OCI-LY7 (cell line): Measurements from ENCODE around the gene MYO1F. TPM values are rescaled to one million over a fixed set of nuclear protein-coding genes. Genes with fewer than 3 reads are reported as not detected.

Source experiments
- BruUV-seq: library from RNA; stranded (reverse); fragments of 400-500 nt; replicated peaks from 2 replicates; lab custom pipeline; 2021; lab: Mats Ljungman, UMichigan
- CTCF ChIA-PET: fragments of 300-600 bp; sonication (Branson Sonifier 250); formaldehyde crosslinking; loops from one replicate; lab custom pipeline; 2022; ENCODE audit warnings: antibody characterized with exemption; ENCODE audit not compliant: unreplicated experiment; lab: Charles Lee
- POLR2A ChIA-PET: fragments of 300-600 bp; sonication (Branson Sonifier 250); formaldehyde crosslinking; loops from one replicate; lab custom pipeline; 2022; ENCODE audit warnings: antibody characterized with exemption; lab: Charles Lee
- DNase-seq: peaks from one replicate; pipeline ENCODE4 v3.0.0-alpha.2; 2015; ENCODE audit warnings: low spot score
- H2AFZ ChIP-seq: fragments of 200-600 bp; sonication (generic), shearing (Covaris generic); 2 replicates; pipeline ENCODE4 v1.6.1; 2014; ENCODE audit warnings: mild to moderate bottlenecking, antibody characterized with exemption, low read length, moderate library complexity
- H3K27ac ChIP-seq: fragments of 200-600 bp; sonication (generic); 2 replicates; pipeline ENCODE4 v1.5.1; 2014; ENCODE audit warnings: mixed run types, low read depth, mild to moderate bottlenecking, moderate library complexity, low read length, inconsistent platforms; ENCODE audit not compliant: poor library complexity, severe bottlenecking
- H3K36me3 ChIP-seq: fragments of 200-600 bp; sonication (generic); 2 replicates; pipeline ENCODE4 v1.6.1; 2014; ENCODE audit warnings: mild to moderate bottlenecking, antibody characterized with exemption, low read length, moderate library complexity, mixed read lengths; ENCODE audit not compliant: insufficient read depth
- H3K4me1 ChIP-seq: fragments of 200-600 bp; sonication (generic); 2 replicates; pipeline ENCODE4 v1.5.1; 2014; ENCODE audit warnings: mild to moderate bottlenecking, low read length; ENCODE audit not compliant: insufficient read depth, poor library complexity, severe bottlenecking
- H3K4me2 ChIP-seq: fragments of 200-600 bp; sonication (generic); 2 replicates; pipeline ENCODE4 v1.6.1; 2014; ENCODE audit warnings: mild to moderate bottlenecking, low read length
- H3K4me3 ChIP-seq: fragments of 200-600 bp; sonication (generic); 2 replicates; pipeline ENCODE4 v1.5.1; 2014; ENCODE audit warnings: mild to moderate bottlenecking, low read depth, low read length; ENCODE audit not compliant: poor library complexity, severe bottlenecking
- H3K79me2 ChIP-seq: fragments of 200-600 bp; sonication (generic); 2 replicates; pipeline ENCODE4 v1.6.1; 2016; ENCODE audit warnings: low read depth, mild to moderate bottlenecking, low read length, moderate library complexity, mixed read lengths; ENCODE audit not compliant: insufficient read depth
- H3K9me2 ChIP-seq: fragments of 200-600 bp; sonication (generic); 2 replicates; pipeline ENCODE4 v1.6.1; 2016; ENCODE audit warnings: mild to moderate bottlenecking, low read length, mixed read lengths; ENCODE audit not compliant: insufficient read depth
- H3K9me3 ChIP-seq: fragments of 200-600 bp; sonication (generic); 2 replicates; pipeline ENCODE4 v1.6.1; 2014; ENCODE audit warnings: mild to moderate bottlenecking, mixed run types, low read length, mixed read lengths
- H4K20me1 ChIP-seq: fragments of 200-600 bp; sonication (generic); 2 replicates; pipeline ENCODE4 v1.6.1; 2014; ENCODE audit warnings: mild to moderate bottlenecking, antibody characterized with exemption, low read length, moderate library complexity, mixed read lengths; ENCODE audit not compliant: insufficient read depth
- EZH2phosphoT487 ChIP-seq: fragments of 200-600 bp; sonication (generic); IDR thresholded peaks from 2 replicates; pipeline ENCODE4 v1.6.1; 2018; ENCODE audit warnings: low read depth, borderline replicate concordance, mild to moderate bottlenecking, mixed run types, antibody characterized with exemption, low read length, moderate library complexity, mixed read lengths
- intact Hi-C: fragments of 100-400 bp; cut with micrococcal nuclease; formaldehyde crosslinking; loops from one replicate; pipeline ENCODE4 v1.10.0; 2022; ENCODE audit not compliant: unreplicated experiment
- total RNA-seq, 2 experiments: library from RNA; depleted of rRNA in 1 of 2; stranded (reverse); fragments of >200 nt in 1 of 2; shearing (Covaris generic) in 1 of 2; gene quantifications; 2 replicates each; pipeline ENCODE4 v1.2.3, GENCODE V29; 2014 to 2022
- TF ChIP-seq, protein P1 (sequence below): fragments of 200-600 bp; sonication (generic); conservative IDR thresholded peaks from 2 replicates; pipeline ENCODE4 v1.5.1; 2014; ENCODE audit warnings: mild to moderate bottlenecking, antibody characterized with exemption, low read length, moderate library complexity, mixed read lengths

The MYO1F gene
- total RNA-seq, 2 experiments from 2014 or later, result 8.8 to 18.4 TPM

DNA sequence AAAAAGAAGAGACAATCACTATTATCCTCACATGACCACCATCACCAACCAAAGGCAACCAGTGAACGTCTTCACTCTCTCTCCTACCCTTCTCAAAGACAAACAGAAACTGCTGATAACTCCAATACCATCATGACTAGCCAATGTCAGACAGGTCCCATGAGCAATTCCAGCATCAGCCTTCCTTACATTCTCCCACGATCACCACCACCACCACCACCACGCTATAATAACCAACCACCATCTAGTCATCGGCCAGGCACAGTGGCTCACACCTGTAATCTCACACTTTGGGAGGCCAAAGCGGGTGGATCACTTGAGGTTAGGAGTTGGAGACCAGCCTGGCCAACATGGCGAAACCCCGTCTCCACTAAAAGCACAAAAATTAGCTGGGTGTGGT is 3.9 kb downstream of the MYO1F start:
- Histone ChIP-seq H3K4me1 (peaks cover 18% of the 10 kb centered on the region), H3K36me3 (no peaks in the 10 kb centered on the region), H3K9me2 (no peaks in the 10 kb centered on the region), H3K27ac (no peak overlapping the region), H3K4me3 (no peak overlapping the region), H3K9me3 (no peaks in the 10 kb centered on the region), H3K4me2 (no peak overlapping the region), H4K20me1 (no peaks in the 10 kb centered on the region), H2AFZ (no peak overlapping the region), H3K79me2 (no peaks in the 10 kb centered on the region)
- no peak for DNase-seq
- ChIA-PET POLR2A (no interaction called here), CTCF (no interaction called here)
- TF ChIP-seq EZH2phosphoT487, result no peak
- TF ChIP-seq, protein P1, sequence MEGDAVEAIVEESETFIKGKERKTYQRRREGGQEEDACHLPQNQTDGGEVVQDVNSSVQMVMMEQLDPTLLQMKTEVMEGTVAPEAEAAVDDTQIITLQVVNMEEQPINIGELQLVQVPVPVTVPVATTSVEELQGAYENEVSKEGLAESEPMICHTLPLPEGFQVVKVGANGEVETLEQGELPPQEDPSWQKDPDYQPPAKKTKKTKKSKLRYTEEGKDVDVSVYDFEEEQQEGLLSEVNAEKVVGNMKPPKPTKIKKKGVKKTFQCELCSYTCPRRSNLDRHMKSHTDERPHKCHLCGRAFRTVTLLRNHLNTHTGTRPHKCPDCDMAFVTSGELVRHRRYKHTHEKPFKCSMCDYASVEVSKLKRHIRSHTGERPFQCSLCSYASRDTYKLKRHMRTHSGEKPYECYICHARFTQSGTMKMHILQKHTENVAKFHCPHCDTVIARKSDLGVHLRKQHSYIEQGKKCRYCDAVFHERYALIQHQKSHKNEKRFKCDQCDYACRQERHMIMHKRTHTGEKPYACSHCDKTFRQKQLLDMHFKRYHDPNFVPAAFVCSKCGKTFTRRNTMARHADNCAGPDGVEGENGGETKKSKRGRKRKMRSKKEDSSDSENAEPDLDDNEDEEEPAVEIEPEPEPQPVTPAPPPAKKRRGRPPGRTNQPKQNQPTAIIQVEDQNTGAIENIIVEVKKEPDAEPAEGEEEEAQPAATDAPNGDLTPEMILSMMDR, result no peak
- intact Hi-C loops, result no loop called here
- no TSS peak for BruUV-seq

DNA sequence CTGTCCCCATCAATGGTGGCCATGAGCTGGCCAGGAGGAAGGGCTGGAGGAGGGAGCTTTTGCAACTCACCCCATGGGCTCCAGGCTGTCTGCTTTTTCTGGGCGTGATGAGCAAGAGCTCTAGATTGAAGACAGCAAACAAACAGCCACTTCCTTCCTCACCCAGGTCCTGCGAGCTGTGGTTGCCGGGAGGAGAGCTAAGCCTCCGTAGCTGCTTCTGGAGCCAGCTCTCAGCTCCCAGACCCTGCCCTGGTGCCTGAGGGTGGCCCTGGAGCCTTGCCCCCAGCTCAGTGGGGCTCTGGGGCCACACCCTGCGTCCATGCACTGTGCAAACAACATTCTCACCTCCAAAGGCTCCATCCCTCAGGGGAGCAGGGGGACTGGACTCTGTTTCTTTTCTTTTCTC is 6.2 kb downstream of the MYO1F start:
- H3K36me3 ChIP-seq, result no peaks in the 10 kb centered on the region
- H3K9me3 ChIP-seq, result no peaks in the 10 kb centered on the region
- ChIA-PET CTCF (no interaction called here), POLR2A (interaction anchor here (0.7 kb wide), 1 partner anchor 1918 kb away, joined by 3 read pairs; no protein-coding TSS in a partner anchor)
- H3K79me2 ChIP-seq, result no peaks in the 10 kb centered on the region
- H2AFZ ChIP-seq, result no peak overlapping the region
- intact Hi-C loops, result no loop called here
- no peak overlapping the region for H3K4me3 ChIP-seq
- no peak overlapping the region for H3K27ac ChIP-seq
- no TSS peak for BruUV-seq
- no peak overlapping the region for H3K4me2 ChIP-seq
- no peak for TF ChIP-seq EZH2phosphoT487
- TF ChIP-seq, protein P1, result no peak
- no peaks in the 10 kb centered on the region for H3K4me1 ChIP-seq
- DNase-seq, result no peak
- no peaks in the 10 kb centered on the region for H4K20me1 ChIP-seq
- no peaks in the 10 kb centered on the region for H3K9me2 ChIP-seq

DNA sequence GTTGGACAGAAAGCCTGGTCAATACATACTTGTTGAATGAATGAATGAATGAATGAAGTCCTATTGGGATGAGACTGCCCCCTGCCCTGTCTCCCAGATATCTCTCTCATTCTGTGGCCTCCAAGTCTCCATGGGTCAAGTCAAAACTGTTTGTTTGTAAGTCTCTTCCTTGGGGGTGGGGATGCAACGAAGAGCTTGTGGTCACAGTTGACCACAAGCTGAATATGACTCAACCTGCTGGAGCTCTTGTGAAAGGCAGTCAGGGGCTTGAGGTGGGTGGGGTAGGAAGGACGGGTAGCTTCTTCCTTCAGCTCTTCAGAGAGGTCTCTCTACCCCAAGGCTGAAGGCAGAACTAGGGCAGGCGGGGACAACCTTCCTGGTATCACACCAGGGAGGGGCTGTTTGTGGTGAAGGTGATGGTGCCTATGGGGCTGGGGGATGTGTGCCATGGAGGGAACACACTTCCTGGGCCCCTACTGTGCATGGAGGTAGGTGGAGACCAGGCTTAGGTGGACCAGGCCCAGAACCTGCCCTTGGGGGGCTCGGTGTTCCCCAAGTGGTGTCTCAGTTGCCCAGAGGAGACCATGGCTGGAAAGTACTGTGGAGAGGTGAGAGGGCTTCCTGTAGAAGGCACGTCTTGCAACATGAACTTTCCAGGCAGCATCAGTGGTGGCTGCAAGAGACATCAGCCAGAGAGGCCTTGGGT is 8.0 kb downstream of the MYO1F start:
- Histone ChIP-seq H3K9me2 (no peaks in the 10 kb centered on the region), H3K36me3 (no peaks in the 10 kb centered on the region), H3K4me2 (no peak overlapping the region), H4K20me1 (no peaks in the 10 kb centered on the region), H3K9me3 (no peaks in the 10 kb centered on the region), H3K79me2 (no peaks in the 10 kb centered on the region), H3K4me3 (no peak overlapping the region), H2AFZ (no peak overlapping the region), H3K4me1 (no peaks in the 10 kb centered on the region), H3K27ac (no peak overlapping the region)
- DNase-seq, result no peak
- ChIA-PET POLR2A (interaction anchor here (1.0 kb wide), 1 partner anchor 9 kb away, joined by 3 read pairs; the partner anchor contains the start of gene MYO1F), CTCF (no interaction called here)
- intact Hi-C loops, result no loop called here
- no TSS peak for BruUV-seq
- TF ChIP-seq, protein P1, result no peak
- TF ChIP-seq EZH2phosphoT487, result no peak
